ENCODE results near the gene MECP2.
"Not testable (repeated sequence)": the region's sequence is repeated elsewhere in the genome, so short reads cannot be mapped to it uniquely, and the experiment has no call there.

Gene MECP2

DNA sequence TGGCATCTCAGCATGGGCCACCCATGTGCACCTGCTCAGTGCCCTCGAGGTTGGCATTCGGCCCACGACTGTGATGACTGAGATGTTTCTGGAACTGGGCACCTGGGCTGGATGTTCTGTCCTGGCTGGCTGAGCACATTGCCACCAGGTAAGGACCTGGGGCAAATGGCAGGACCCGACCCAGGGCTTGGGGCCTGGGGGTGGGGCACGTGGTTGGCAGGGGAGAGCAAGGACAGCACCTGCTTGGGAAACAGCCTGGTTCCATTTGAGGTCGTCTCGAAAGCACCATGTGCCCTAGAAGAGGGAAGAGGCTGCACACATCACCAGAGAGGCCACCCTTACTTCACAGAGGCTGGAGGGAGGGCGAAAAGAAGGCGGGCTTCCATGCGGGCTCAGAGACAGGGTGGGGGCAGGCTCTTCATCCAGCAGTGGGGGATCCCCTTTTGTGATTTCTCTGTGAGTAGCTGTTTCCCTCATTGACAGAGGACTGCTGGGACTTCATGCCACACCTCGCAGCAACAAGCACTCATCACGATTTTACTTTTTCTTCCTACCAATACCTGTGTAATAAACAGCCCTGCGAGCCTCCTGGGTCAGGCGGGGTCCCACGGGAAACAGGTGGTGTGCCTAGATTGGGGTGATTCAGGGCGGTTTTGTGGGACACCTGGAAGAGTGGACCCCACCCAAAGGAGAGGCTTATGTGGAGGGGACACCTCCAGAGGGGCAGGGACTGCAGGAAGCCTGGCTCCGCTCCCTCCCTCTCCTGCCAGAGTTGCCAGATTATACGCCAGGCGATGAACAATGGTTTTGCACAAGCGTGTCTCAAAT, 113.0 kb downstream of the MECP2 start:
- peak in 1 of 2 experiments; percentile 65 for DNase-seq (ENCODE audit: low read depth in 1 of 2, low spot score in 1 of 2)
- no peak overlapping the region for H3K4me3 ChIP-seq (replicated peaks; ENCODE audit: insufficient read depth, low read length)
- H3K27ac ChIP-seq (replicated peaks), result peak overlapping the region; percentile 89
- TF ChIP-seq GABPA (IDR thresholded peaks at IDR 0.05; ENCODE audit: low read depth), result no peak
- TF ChIP-seq POLR2AphosphoS5 (IDR thresholded peaks at IDR 0.05; ENCODE audit: low read depth), result 0 out of 2 replicates have a peak, but pooled peaks have one; percentile 24
- H3K27me3 ChIP-seq (ENCODE audit: insufficient read depth, poor library complexity, severe bottlenecking), result no peaks in the 10 kb centered on the region

DNA sequence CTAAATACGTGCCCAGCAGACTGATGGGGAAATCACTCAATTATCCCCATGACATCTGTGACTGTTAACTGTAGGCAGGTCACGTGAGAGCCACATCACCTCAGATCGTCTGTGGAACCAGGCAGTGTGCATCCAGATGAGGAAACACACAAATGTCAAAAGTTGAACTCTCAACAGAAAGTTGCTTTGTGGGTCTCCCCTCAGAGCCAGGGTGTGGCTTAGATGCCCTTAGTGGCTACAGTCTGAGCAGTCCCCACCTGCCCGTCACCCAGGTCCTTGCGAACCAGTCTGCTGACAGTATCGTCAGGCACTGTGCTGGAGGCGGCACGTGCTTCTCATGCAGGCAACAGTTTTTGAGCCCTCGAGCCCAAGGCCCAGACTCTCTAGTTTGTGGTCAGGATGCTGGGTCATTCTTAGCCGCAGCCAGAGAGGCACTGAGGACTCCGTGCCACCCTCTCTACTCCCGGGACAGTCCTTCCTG, 114.2 kb downstream of the MECP2 start:
- TF ChIP-seq POLR2AphosphoS5 (IDR thresholded peaks at IDR 0.05; ENCODE audit: low read depth) (no peak), GABPA (IDR thresholded peaks at IDR 0.05; ENCODE audit: low read depth) (no peak), SPI1 (IDR thresholded peaks at IDR 0.05; ENCODE audit: borderline replicate concordance, low read depth) (no peak), REST (IDR thresholded peaks at IDR 0.05; ENCODE audit: insufficient replicate concordance, low read depth) (no peak)
- TF ChIP-seq, protein P1, sequence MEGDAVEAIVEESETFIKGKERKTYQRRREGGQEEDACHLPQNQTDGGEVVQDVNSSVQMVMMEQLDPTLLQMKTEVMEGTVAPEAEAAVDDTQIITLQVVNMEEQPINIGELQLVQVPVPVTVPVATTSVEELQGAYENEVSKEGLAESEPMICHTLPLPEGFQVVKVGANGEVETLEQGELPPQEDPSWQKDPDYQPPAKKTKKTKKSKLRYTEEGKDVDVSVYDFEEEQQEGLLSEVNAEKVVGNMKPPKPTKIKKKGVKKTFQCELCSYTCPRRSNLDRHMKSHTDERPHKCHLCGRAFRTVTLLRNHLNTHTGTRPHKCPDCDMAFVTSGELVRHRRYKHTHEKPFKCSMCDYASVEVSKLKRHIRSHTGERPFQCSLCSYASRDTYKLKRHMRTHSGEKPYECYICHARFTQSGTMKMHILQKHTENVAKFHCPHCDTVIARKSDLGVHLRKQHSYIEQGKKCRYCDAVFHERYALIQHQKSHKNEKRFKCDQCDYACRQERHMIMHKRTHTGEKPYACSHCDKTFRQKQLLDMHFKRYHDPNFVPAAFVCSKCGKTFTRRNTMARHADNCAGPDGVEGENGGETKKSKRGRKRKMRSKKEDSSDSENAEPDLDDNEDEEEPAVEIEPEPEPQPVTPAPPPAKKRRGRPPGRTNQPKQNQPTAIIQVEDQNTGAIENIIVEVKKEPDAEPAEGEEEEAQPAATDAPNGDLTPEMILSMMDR (IDR thresholded peaks at IDR 0.05; ENCODE audit: insufficient read depth, low read length), result no peak
- DNase-seq (ENCODE audit: low read depth in 1 of 2, low spot score in 1 of 2), result peak; percentile 58 to 80
- Histone ChIP-seq H3K27me3 (ENCODE audit: insufficient read depth, poor library complexity, severe bottlenecking) (no peaks in the 10 kb centered on the region), H3K4me3 (replicated peaks; ENCODE audit: insufficient read depth, low read length) (no peak overlapping the region), H3K27ac (replicated peaks) (peak overlapping the region; percentile 89)

DNA sequence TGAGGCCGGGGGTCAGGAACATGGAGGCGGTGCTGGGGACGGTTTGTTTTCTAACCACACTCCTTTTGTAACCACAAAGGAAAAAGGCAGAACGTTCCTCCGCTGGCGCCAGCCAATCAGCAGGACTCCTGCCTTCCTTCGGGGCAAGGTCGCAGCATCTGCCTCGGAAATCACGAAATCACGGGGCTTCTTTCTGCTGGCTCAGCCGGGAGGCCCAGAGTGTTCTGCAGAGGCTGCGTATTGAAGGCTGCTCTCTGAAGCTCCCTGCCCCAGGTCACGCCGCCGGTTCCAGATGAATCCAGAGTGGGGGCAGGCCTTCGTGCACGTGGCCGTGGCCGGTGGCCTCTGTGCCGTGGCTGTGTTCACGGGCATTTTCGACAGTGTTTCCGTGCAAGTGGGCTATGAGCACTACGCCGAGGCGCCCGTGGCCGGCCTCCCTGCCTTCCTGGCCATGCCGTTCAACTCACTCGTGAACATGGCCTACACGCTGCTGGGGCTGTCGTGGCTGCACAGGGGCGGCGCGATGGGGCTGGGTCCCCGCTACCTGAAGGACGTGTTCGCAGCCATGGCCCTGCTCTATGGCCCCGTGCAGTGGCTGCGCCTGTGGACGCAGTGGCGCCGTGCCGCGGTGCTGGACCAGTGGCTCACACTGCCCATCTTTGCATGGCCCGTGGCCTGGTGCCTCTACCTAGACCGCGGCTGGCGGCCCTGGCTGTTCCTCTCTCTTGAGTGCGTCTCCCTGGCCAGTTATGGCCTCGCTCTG, 115.6 kb downstream of the MECP2 start:
- Histone ChIP-seq H3K27ac (replicated peaks) (peak overlapping the region; percentile 89), H3K4me3 (replicated peaks; ENCODE audit: insufficient read depth, low read length) (no peak overlapping the region), H3K27me3 (ENCODE audit: insufficient read depth, poor library complexity, severe bottlenecking) (no peaks in the 10 kb centered on the region)
- TF ChIP-seq GABPA (IDR thresholded peaks at IDR 0.05; ENCODE audit: low read depth), result no peak
- TF ChIP-seq POLR2AphosphoS5 (IDR thresholded peaks at IDR 0.05; ENCODE audit: low read depth), result peak; percentile 52; the same call in 1 of the 2 replicates
- TF ChIP-seq SPI1 (IDR thresholded peaks at IDR 0.05; ENCODE audit: borderline replicate concordance, low read depth), result no peak
- DNase-seq (ENCODE audit: low read depth in 1 of 2, low spot score in 1 of 2), result peak; percentile 75 to 92

- Histone ChIP-seq H3K27me3 (ENCODE audit: insufficient read depth, poor library complexity, severe bottlenecking) (no peaks in the 10 kb centered on the region), H3K27ac (replicated peaks) (peak overlapping the region; percentile 50), H3K4me3 (replicated peaks; ENCODE audit: insufficient read depth, low read length) (no peak overlapping the region)
- no peak for DNase-seq (ENCODE audit: low read depth in 1 of 2, low spot score in 1 of 2)
- TF ChIP-seq GABPA (IDR thresholded peaks at IDR 0.05; ENCODE audit: low read depth) (no peak), POLR2AphosphoS5 (IDR thresholded peaks at IDR 0.05; ENCODE audit: low read depth) (no peak), REST (IDR thresholded peaks at IDR 0.05; ENCODE audit: insufficient replicate concordance, low read depth) (no peak), SPI1 (IDR thresholded peaks at IDR 0.05; ENCODE audit: borderline replicate concordance, low read depth) (no peak)
- TF ChIP-seq, protein P1 (IDR thresholded peaks at IDR 0.05; ENCODE audit: insufficient read depth, low read length), result no peak
Observed at GRCh38 chrX:153981231-153981630, 116.3 kb downstream of the MECP2 start.

- DNase-seq (ENCODE audit: low read depth in 1 of 2, low spot score in 1 of 2); H3K27me3 ChIP-seq (ENCODE audit: insufficient read depth, poor library complexity, severe bottlenecking); H3K4me3 ChIP-seq (replicated peaks; ENCODE audit: insufficient read depth, low read length): not testable (repeated sequence)
- H3K27ac ChIP-seq (replicated peaks), result peak overlapping the region; percentile 50
Observed at GRCh38 chrX:153980394-153980793, 117.1 kb downstream of the MECP2 start.
